ENCODE results near the gene MYCBP.

Gene MYCBP

DNA sequence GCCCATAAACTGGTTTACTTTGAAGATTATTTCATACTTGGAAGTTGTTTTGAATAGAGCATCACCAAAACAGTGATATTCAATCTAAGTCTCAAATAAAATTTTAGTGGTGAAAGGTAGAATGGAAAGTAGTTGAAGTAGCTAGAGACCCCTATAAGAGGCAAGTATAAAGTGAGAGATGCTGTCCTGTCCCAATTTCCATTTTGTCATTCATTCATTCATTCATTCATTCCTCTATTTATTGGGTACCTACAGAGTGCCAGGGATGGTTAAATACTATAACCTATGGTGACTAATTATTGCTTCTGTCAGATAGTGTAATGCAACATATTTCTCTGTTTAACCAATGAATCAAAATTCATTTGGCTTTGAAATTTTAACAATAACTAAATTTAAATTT is 46.3 kb downstream of the MYCBP start:
- intact Hi-C loops (cut with micrococcal nuclease) = no loop called here
- Mint-ChIP-seq H3K27ac (no peak overlapping the region), H3K27me3 (no peaks in the 10 kb centered on the region), H3K36me3 (ENCODE audit: low read depth) (no peaks in the 10 kb centered on the region), H3K4me3 (no peak overlapping the region), H3K4me1 (ENCODE audit: low read depth) (peaks cover 6% of the 10 kb centered on the region), H3K9me3 (no peaks in the 10 kb centered on the region)

DNA sequence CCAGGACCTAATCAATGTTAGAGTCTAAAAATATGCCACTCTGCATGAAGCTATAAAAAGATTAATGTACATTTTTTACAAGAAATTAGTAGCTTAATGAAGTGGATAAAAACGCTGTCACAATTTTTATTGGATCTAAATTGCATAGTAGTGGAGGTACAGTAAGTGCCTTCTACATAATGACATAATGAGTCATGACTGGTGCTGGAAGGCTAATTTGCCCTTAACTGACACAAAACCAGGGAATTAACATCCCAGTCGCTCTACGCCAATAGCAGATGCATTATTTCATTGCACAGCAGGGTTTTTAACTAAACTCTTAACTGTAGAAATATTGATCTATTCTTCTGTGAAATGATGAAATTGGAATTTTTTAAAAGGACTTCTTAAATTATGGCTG is 46.9 kb downstream of the MYCBP start:
- no peak overlapping the region for H3K27ac Mint-ChIP-seq
- no peaks in the 10 kb centered on the region for H3K36me3 Mint-ChIP-seq (ENCODE audit: low read depth)
- no peaks in the 10 kb centered on the region for H3K27me3 Mint-ChIP-seq
- H3K9me3 Mint-ChIP-seq = no peaks in the 10 kb centered on the region
- no peak overlapping the region for H3K4me3 Mint-ChIP-seq
- H3K4me1 Mint-ChIP-seq (ENCODE audit: low read depth) = peaks cover 6% of the 10 kb centered on the region
- intact Hi-C loops (cut with micrococcal nuclease) = no loop called here

GRCh38 chr1:38820860-38821259 is 52.3 kb downstream of the MYCBP start:
- Mint-ChIP-seq H3K27ac (no peak overlapping the region), H3K27me3 (peaks cover 34% of the 10 kb centered on the region)
- intact Hi-C loops (cut with micrococcal nuclease) = no loop called here

DNA sequence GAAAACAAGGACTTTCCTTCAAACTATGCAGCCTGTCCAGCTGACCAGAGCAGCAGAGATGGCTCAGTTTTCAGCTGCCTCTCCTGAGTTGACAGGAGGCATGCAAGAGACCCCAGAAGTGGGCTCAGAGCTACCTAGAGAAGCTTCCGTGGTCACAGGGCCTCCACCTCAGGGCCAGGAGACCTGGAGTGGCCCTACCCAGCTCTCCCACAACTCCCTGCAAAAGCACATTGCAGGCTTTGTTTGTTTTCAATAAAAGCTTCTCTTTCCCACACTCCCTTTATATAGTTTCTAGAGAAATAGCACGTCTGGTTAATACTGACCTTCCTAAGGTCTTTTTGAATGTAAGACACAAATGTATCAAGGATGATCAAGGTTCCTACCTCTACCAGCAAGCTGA is 53.6 kb downstream of the MYCBP start:
- H3K27me3 Mint-ChIP-seq = peaks cover 45% of the 10 kb centered on the region
- no peak overlapping the region for H3K4me3 Mint-ChIP-seq
- no peak overlapping the region for H3K27ac Mint-ChIP-seq
- H3K36me3 Mint-ChIP-seq (ENCODE audit: low read depth) = no peaks in the 10 kb centered on the region
- H3K9me3 Mint-ChIP-seq = peaks cover 6% of the 10 kb centered on the region
- intact Hi-C loops (cut with micrococcal nuclease) = no loop called here
- peaks cover 15% of the 10 kb centered on the region for H3K4me1 Mint-ChIP-seq (ENCODE audit: low read depth)

More at GRCh38 chr1:38820860-38821259, 52.3 kb downstream of the MYCBP start:
- Mint-ChIP-seq H3K4me1 (ENCODE audit: low read depth) (peaks cover 14% of the 10 kb centered on the region), H3K36me3 (ENCODE audit: low read depth) (no peaks in the 10 kb centered on the region), H3K9me3 (peaks cover 6% of the 10 kb centered on the region), H3K4me3 (no peak overlapping the region)

DNA sequence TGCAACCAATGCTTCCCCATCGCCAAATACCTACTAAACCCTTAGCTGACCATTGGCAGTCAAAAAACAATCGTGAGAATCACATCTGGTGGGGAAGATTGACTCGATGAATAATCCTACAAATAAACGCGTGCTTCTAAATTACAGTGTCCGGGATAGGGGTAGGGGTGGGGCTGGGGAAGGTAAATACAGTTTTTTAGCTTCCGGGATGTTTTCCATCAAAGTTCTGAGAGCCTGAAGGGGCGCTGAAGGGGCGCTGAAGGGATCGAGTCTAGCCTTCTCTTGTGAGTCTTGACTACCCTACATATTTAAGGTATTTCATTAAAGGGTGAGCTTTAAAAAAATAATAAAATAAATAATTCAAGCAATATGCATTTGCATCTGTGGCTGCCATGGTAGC is 54.1 kb downstream of the MYCBP start:
- no peak overlapping the region for H3K4me3 Mint-ChIP-seq
- intact Hi-C loops (cut with micrococcal nuclease) = no loop called here
- H3K36me3 Mint-ChIP-seq (ENCODE audit: low read depth) = no peaks in the 10 kb centered on the region
- H3K27ac Mint-ChIP-seq = no peak overlapping the region
- H3K27me3 Mint-ChIP-seq = peaks cover 49% of the 10 kb centered on the region
- peaks cover 15% of the 10 kb centered on the region for H3K4me1 Mint-ChIP-seq (ENCODE audit: low read depth)
- peaks cover 6% of the 10 kb centered on the region for H3K9me3 Mint-ChIP-seq

- Mint-ChIP-seq H3K4me3 (peak overlapping the region; percentile 58), H3K9me3 (peaks cover 6% of the 10 kb centered on the region)
Observed at GRCh38 chr1:38818175-38818976, 54.8 kb downstream of the MYCBP start.

DNA sequence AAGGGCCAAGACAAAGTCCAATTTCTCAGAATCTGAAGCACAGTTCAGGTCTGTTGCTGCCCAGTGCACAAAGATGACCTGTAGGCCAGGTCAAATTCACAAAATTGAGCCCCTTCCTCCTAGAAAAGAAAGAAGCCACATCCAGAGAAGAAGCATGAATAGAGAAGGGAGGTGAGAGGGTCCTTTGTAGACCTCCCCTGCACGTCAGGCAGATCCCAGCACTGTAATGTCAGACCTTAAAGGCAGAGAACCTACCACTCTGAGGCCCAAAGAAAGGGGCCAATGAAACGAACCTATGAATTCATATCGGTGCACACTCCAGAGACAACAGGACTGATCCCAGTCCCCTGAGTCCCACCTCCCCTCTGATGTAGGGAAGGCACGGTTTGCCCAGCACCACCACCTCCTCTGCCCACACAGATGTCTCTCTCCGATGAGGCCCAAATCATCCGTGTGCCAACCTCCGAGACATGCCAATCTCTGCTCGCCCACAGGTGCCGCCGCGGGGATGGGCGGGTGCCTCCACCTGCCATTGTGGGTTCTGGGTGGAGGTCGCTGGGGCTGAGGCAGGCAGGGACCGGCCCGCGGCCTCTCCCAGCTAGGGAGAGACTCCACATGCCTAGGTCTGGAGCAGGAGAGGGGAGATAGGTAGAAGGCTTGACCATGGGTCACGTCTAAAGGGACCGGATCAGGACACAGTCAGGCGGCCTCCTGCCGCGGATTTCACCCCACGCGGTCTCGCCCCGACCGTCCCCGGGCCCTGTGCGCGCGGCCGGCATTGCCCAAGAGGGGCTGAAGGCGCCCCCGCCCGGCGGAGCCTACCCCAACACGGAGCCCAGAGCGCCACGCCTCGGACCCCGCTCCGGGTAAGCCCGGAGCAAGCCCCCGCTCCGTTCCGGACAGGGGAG is 55.6 kb downstream of the MYCBP start:
- H3K4me1 Mint-ChIP-seq (ENCODE audit: low read depth) = peaks cover 15% of the 10 kb centered on the region
- H3K9me3 Mint-ChIP-seq = peaks cover 6% of the 10 kb centered on the region
- H3K4me3 Mint-ChIP-seq = no peak overlapping the region
- intact Hi-C loops (cut with micrococcal nuclease) = no loop called here
- H3K27me3 Mint-ChIP-seq = peaks cover 57% of the 10 kb centered on the region
- no peak overlapping the region for H3K27ac Mint-ChIP-seq
- H3K36me3 Mint-ChIP-seq (ENCODE audit: low read depth) = no peaks in the 10 kb centered on the region

More at GRCh38 chr1:38818175-38818976, 54.8 kb downstream of the MYCBP start:
- peaks cover 55% of the 10 kb centered on the region for H3K27me3 Mint-ChIP-seq
- H3K27ac Mint-ChIP-seq = no peak overlapping the region
- intact Hi-C loops (cut with micrococcal nuclease) = no loop called here
- H3K36me3 Mint-ChIP-seq (ENCODE audit: low read depth) = no peaks in the 10 kb centered on the region
- peaks cover 15% of the 10 kb centered on the region for H3K4me1 Mint-ChIP-seq (ENCODE audit: low read depth)

GRCh38 chr1:38815903-38816627 is 57.1 kb downstream of the MYCBP start:
- Mint-ChIP-seq H3K27ac (no peak overlapping the region), H3K36me3 (ENCODE audit: low read depth) (no peaks in the 10 kb centered on the region), H3K9me3 (peaks cover 6% of the 10 kb centered on the region), H3K4me1 (ENCODE audit: low read depth) (peaks cover 15% of the 10 kb centered on the region), H3K4me3 (no peak overlapping the region), H3K27me3 (peaks cover 68% of the 10 kb centered on the region)
- intact Hi-C loops (cut with micrococcal nuclease) = no loop called here

- intact Hi-C loops (cut with micrococcal nuclease) = no loop called here
Observed at GRCh38 chr1:38814984-38815464, 58.1 kb downstream of the MYCBP start.

GRCh38 chr1:38814444-38814983 is 58.6 kb downstream of the MYCBP start:
- Mint-ChIP-seq H3K4me3 (no peak overlapping the region), H3K4me1 (ENCODE audit: low read depth) (peaks cover 15% of the 10 kb centered on the region), H3K27me3 (peaks cover 75% of the 10 kb centered on the region), H3K27ac (no peak overlapping the region), H3K36me3 (ENCODE audit: low read depth) (no peaks in the 10 kb centered on the region), H3K9me3 (peaks cover 6% of the 10 kb centered on the region)
- intact Hi-C loops (cut with micrococcal nuclease) = no loop called here

More at GRCh38 chr1:38814984-38815464, 58.1 kb downstream of the MYCBP start:
- Mint-ChIP-seq H3K27me3 (peaks cover 76% of the 10 kb centered on the region), H3K4me3 (no peak overlapping the region), H3K4me1 (ENCODE audit: low read depth) (peaks cover 15% of the 10 kb centered on the region), H3K9me3 (peaks cover 6% of the 10 kb centered on the region), H3K36me3 (ENCODE audit: low read depth) (no peaks in the 10 kb centered on the region), H3K27ac (no peak overlapping the region)

DNA sequence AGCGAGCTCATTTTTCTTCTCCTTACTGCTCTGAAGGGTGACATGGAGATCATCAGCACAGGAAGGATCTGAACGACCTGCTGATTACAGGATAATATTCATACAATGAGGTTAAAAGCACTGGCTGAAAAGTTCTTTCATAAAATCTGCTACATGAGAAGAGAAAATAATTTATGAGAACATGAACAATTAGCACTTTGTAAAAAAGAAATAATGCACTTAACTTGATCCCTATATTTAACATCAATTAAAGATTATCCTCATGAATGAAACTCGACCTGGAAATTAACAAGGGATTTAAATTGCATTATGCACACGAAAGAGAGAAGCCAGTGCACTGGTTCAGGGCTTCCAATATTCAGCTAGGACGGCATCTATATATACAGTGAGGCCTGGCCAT is 60.2 kb downstream of the MYCBP start:
- intact Hi-C loops (cut with micrococcal nuclease) = no loop called here
- Mint-ChIP-seq H3K27ac (no peak overlapping the region), H3K4me1 (ENCODE audit: low read depth) (peaks cover 7% of the 10 kb centered on the region), H3K27me3 (peaks cover 70% of the 10 kb centered on the region), H3K36me3 (ENCODE audit: low read depth) (no peaks in the 10 kb centered on the region), H3K9me3 (peaks cover 6% of the 10 kb centered on the region), H3K4me3 (no peak overlapping the region)
